IMR-90 (cell line): Measurements from ENCODE around the gene RAP1GAP2. TPM values are rescaled to one million over a fixed set of nuclear protein-coding genes. Genes with fewer than 3 reads are reported as not detected.

ENCODE experiments used
- ATAC-seq: fragments of 200-7000 bp; cut with Tn5 transposase; 2 replicates; pipeline ENCODE4 v1.9.1; 2020; ENCODE audit warnings: low read depth, mild to moderate bottlenecking, moderate library complexity
- BruUV-seq: library from RNA; stranded (reverse); fragments of 400-500 nt; replicated peaks from 2 replicates; lab custom pipeline; 2021; lab: Mats Ljungman, UMichigan
- CTCF ChIA-PET: fragments of 300-600 bp; formaldehyde crosslinking; extraction: SDS; loops from one replicate; lab custom pipeline; 2021; ENCODE audit warnings: antibody characterized with exemption; lab: Yijun Ruan, JAX
- POLR2A ChIA-PET: fragments of 300-600 bp; sonication (Branson Sonifier 250); formaldehyde crosslinking; loops from one replicate; lab custom pipeline; 2022; ENCODE audit warnings: antibody characterized with exemption; ENCODE audit not compliant: unreplicated experiment; lab: Charles Lee
- DNase-seq: peaks from one replicate; pipeline ENCODE4 v3.0.0; 2013
- H2AFZ ChIP-seq: replicated peaks from 2 replicates; pipeline ENCODE3; 2013; ENCODE audit warnings: low read length, mild to moderate bottlenecking; ENCODE audit not compliant: poor library complexity
- H2AK5ac ChIP-seq: 2 replicates; pipeline ENCODE4 v1.6.1; 2013; ENCODE audit warnings: low read depth, low read length, inconsistent platforms
- H2AK9ac ChIP-seq: replicated peaks from 2 replicates; pipeline ENCODE3; 2013; ENCODE audit warnings: mild to moderate bottlenecking, low read depth, low read length, moderate library complexity; ENCODE audit not compliant: poor library complexity
- H2BK120ac ChIP-seq: 2 replicates; pipeline ENCODE4 v1.6.1; 2013; ENCODE audit warnings: low read depth, low read length, inconsistent platforms
- H2BK15ac ChIP-seq: 3 replicates; pipeline ENCODE4 v1.6.1; 2013; ENCODE audit warnings: low read depth, low read length, inconsistent platforms
- H2BK20ac ChIP-seq: 2 replicates; pipeline ENCODE4 v1.6.1; 2013; ENCODE audit warnings: low read depth, mild to moderate bottlenecking, inconsistent platforms, low read length, moderate library complexity
- H2BK5ac ChIP-seq: 2 replicates; pipeline ENCODE4 v1.6.1; 2013; ENCODE audit warnings: mild to moderate bottlenecking, low read depth, low read length, inconsistent platforms; ENCODE audit not compliant: poor library complexity, severe bottlenecking
- H3K14ac ChIP-seq: replicated peaks from 2 replicates; pipeline ENCODE4 v1.6.1; 2013; ENCODE audit warnings: low read depth, low read length, inconsistent platforms
- H3K18ac ChIP-seq: 2 replicates; pipeline ENCODE4 v1.6.1; 2013; ENCODE audit warnings: low read depth, low read length, control low read depth
- H3K23ac ChIP-seq: 2 replicates; pipeline ENCODE4 v1.6.1; 2013; ENCODE audit warnings: low read depth, low read length, inconsistent platforms
- H3K27ac ChIP-seq: 2 replicates; pipeline ENCODE4 v1.5.1; 2013; ENCODE audit warnings: mild to moderate bottlenecking, control low read depth, low read length; ENCODE audit not compliant: insufficient read depth
- H3K27me3 ChIP-seq: 2 replicates; pipeline ENCODE4 v1.6.1; 2013; ENCODE audit warnings: low read length; ENCODE audit not compliant: control insufficient read depth, insufficient read depth
- H3K36me3 ChIP-seq: 2 replicates; pipeline ENCODE4 v1.6.1; 2013; ENCODE audit warnings: low read length, mixed read lengths; ENCODE audit not compliant: control insufficient read depth, insufficient read depth
- H3K4ac ChIP-seq: 2 replicates; pipeline ENCODE4 v1.6.1; 2013; ENCODE audit warnings: low read depth, low read length, inconsistent platforms
- H3K4me1 ChIP-seq: 2 replicates; pipeline ENCODE4 v1.6.1; 2013; ENCODE audit warnings: low read length, mixed read lengths; ENCODE audit not compliant: control insufficient read depth, insufficient read depth
- H3K4me2 ChIP-seq: 2 replicates; pipeline ENCODE4 v1.6.1; 2013; ENCODE audit warnings: low read depth, mild to moderate bottlenecking, control low read depth, low read length, moderate library complexity
- H3K4me3 ChIP-seq: 2 replicates; pipeline ENCODE4 v1.5.1; 2013; ENCODE audit warnings: low read depth, mild to moderate bottlenecking, control low read depth, low read length, moderate library complexity; ENCODE audit not compliant: insufficient read depth
- H3K56ac ChIP-seq: 2 replicates; pipeline ENCODE4 v1.6.1; 2013; ENCODE audit warnings: low read length, inconsistent platforms; ENCODE audit not compliant: insufficient read depth; ENCODE audit errors: extremely low read depth
- H3K79me1 ChIP-seq, 2 experiments: 2 replicates each; pipeline ENCODE4 v1.6.1; 2013; ENCODE audit warnings: low read length in 2 of 2, inconsistent platforms in 1 of 2, low read depth in 1 of 2
- H3K9ac ChIP-seq: 2 replicates; pipeline ENCODE4 v1.6.1; 2013; ENCODE audit warnings: low read depth, low read length, control low read depth
- H3K9me1 ChIP-seq: 2 replicates; pipeline ENCODE4 v1.6.1; 2013; ENCODE audit warnings: low read length, inconsistent platforms; ENCODE audit not compliant: insufficient read depth
- H3K9me3 ChIP-seq: 2 replicates; pipeline ENCODE4 v1.6.1; 2013; ENCODE audit warnings: low read length; ENCODE audit not compliant: control insufficient read depth, insufficient read depth
- H4K20me1 ChIP-seq: 2 replicates; pipeline ENCODE4 v1.6.1; 2013; ENCODE audit warnings: low read length, inconsistent platforms; ENCODE audit not compliant: insufficient read depth
- H4K5ac ChIP-seq: 2 replicates; pipeline ENCODE4 v1.6.1; 2013; ENCODE audit warnings: mild to moderate bottlenecking, low read depth, low read length, control low read depth
- H4K8ac ChIP-seq, 2 experiments: 2 replicates each; pipeline ENCODE4 v1.6.1; 2013; ENCODE audit warnings: low read depth in 2 of 2, low read length in 2 of 2, control low read depth in 1 of 2, inconsistent platforms in 1 of 2
- H4K91ac ChIP-seq: 2 replicates; pipeline ENCODE4 v1.6.1; 2013; ENCODE audit warnings: low read depth, low read length, inconsistent platforms; ENCODE audit not compliant: insufficient read depth
- CHD1 ChIP-seq: IDR thresholded peaks from 2 replicates; pipeline ENCODE4 v1.6.1; 2012; ENCODE audit warnings: low read depth, low read length, improper control_type of control experiment
- ELK1 ChIP-seq: fragments of 150-350 bp; IDR thresholded peaks from 2 replicates; pipeline ENCODE4 v1.6.1; 2016; ENCODE audit warnings: low read depth, mild to moderate bottlenecking, low read length, moderate library complexity, borderline replicate concordance
- MXI1 ChIP-seq: IDR thresholded peaks from 2 replicates; pipeline ENCODE4 v1.6.1; 2012; ENCODE audit warnings: low read depth, mild to moderate bottlenecking, low read length, moderate library complexity, borderline replicate concordance
- POLR2A ChIP-seq: IDR thresholded peaks from 2 replicates; pipeline ENCODE4 v1.6.1; 2012; ENCODE audit warnings: mild to moderate bottlenecking, low read depth, low read length
- WGBS, 2 experiments: methylation state at CpG; one replicate each; pipeline versions ENCODE4 v1.1.5 to v1.1.7; 2013; ENCODE audit warnings: missing lambda C conversion rate in 2 of 2; ENCODE audit not compliant: insufficient read length in 1 of 2; ENCODE audit errors: extremely low coverage in 2 of 2; 5-methylcytosine and 5-hydroxymethylcytosine counted together
- dilution Hi-C: fragments of 300-500 bp; cut with HindIII; formaldehyde crosslinking; loops from one replicate; pipeline ENCODE4 v1.14.3; 2018; ENCODE audit warnings: low sequenced_read_pairs; ENCODE audit not compliant: unreplicated experiment
- in situ Hi-C: fragments of 300-500 bp; cut with MboI; formaldehyde crosslinking; loops from 3 replicates; pipeline ENCODE4 v1.14.3; 2019; ENCODE audit warnings: low sequenced_read_pairs, inconsistent platforms, mixed read lengths
- intact Hi-C: fragments of 100-400 bp; cut with micrococcal nuclease; formaldehyde crosslinking; loops from 2 replicates; pipeline ENCODE4 v1.10.0; 2022
- polyA plus RNA-seq, 3 experiments: library from polyadenylated mRNA; depleted of rRNA; stranded (reverse); fragments of >200 nt; gene quantifications; 2 replicates each; pipeline ENCODE4 v1.2.3, GENCODE V29; 2012; ENCODE audit warnings: low replicate concordance in 1 of 3
- total RNA-seq: library from RNA; depleted of rRNA; stranded (reverse); fragments of >200 nt; gene quantifications from 2 replicates; pipeline ENCODE4 v1.2.3, GENCODE V29; 2012

The RAP1GAP2 gene
- total and polyA plus RNA-seq, 2 of the 4 experiments (the other 2 are of a cell fraction): 5.7 to 7.5 TPM

GRCh38 chr17:2822358-2822757, 26.1 kb downstream of the RAP1GAP2 start:
- Histone ChIP-seq H3K4ac (no peak overlapping the region), H3K4me3 (no peak overlapping the region), H2AK9ac (no peak overlapping the region), H3K9ac (no peak overlapping the region), H4K91ac (no peak overlapping the region), H3K14ac (no peak overlapping the region), H4K5ac (no peak overlapping the region), H3K18ac (no peak overlapping the region), H3K4me2 (no peak overlapping the region), H2AK5ac (no peak overlapping the region), H2BK120ac (no peak overlapping the region), H2AFZ (no peak overlapping the region), H3K23ac (no peak overlapping the region), H2BK15ac (no peak overlapping the region), H3K4me1 (no peaks in the 10 kb centered on the region), H3K9me1 (no peaks in the 10 kb centered on the region), H3K79me1 (no peaks in the 10 kb centered on the region), H3K56ac (no peak overlapping the region), H2BK5ac (no peak overlapping the region), H4K20me1 (no peaks in the 10 kb centered on the region), H3K27ac (no peak overlapping the region), H3K9me3 (no peaks in the 10 kb centered on the region), H2BK20ac (no peak overlapping the region), H4K8ac (no peak overlapping the region), H3K27me3 (peaks cover 2% of the 10 kb centered on the region; the same call in 1 of the 2 replicates), H3K36me3 (no peaks in the 10 kb centered on the region)
- ATAC-seq (no peak), DNase-seq (no peak)
- 83% methylated on average over 1 of the region's 7 CpGs; no CpG with 5 or more reads in 1 of the 2 experiments for WGBS, 2 experiments
- dilution Hi-C loops (no loop called here), intact Hi-C loops (no loop called here), in situ Hi-C loops (no loop called here)
- CTCF ChIA-PET: no interaction called here
- no peak for TF ChIP-seq POLR2A
- TF ChIP-seq CHD1: no peak
- no peak for TF ChIP-seq ELK1
- TF ChIP-seq MXI1: no peak
- BruUV-seq: no TSS peak
- POLR2A ChIA-PET: no interaction called here
